A549 (cell line): ENCODE data around the gene PILRA. TPM values are rescaled to one million over a fixed set of nuclear protein-coding genes. Genes with fewer than 3 reads are reported as not detected.

Source experiments
- ATAC-seq, 2 experiments: fragments of 200-7000 bp in 1 of 2; fragments of >200 bp in 1 of 2; cut with Nextera tagmentation in 1 of 2; cut with Tn5 transposase in 1 of 2; 3 replicates each; pipeline versions ENCODE4 v1.8.0 to v1.9.1; 2018 to 2020; ENCODE audit warnings: mild to moderate bottlenecking in 1 of 2, moderate library complexity in 1 of 2
- CTCF ChIA-PET: fragments of 300-600 bp; sonication (Branson Sonifier 250); formaldehyde crosslinking; extraction: SDS; loops from one replicate; lab custom pipeline; 2021; ENCODE audit warnings: antibody characterized with exemption, inconsistent platforms; lab: Yijun Ruan, JAX
- POLR2A ChIA-PET: fragments of 350-600 bp; formaldehyde crosslinking; extraction: SDS; loops from one replicate; lab custom pipeline; 2021; ENCODE audit warnings: antibody characterized with exemption, inconsistent platforms; lab: Yijun Ruan, JAX
- DNase-seq, 2 experiments: peaks; one replicate each; pipeline versions ENCODE4 v3.0.0 to v3.0.0-alpha.2; 2011 to 2016; ENCODE audit warnings: low read depth in 1 of 2, low spot score in 1 of 2
- FAIRE-seq: peaks from 2 replicates; lab custom pipeline; 2011; peaks lifted over from hg19 to GRCh38; lab: Jason Lieb, UNC
- H3K27ac ChIP-seq, 2 experiments: fragments of >200 bp; sonication (Bioruptor Twin); formaldehyde crosslinking; 3 replicates each; pipeline ENCODE4 v1.5.1; 2016 to 2017
- H3K4me1 ChIP-seq: fragments of >200 bp; sonication (Bioruptor Twin); formaldehyde crosslinking; 3 replicates; pipeline ENCODE4 v1.6.1; 2016
- H3K4me2 ChIP-seq: fragments of >200 bp; sonication (Bioruptor Twin); formaldehyde crosslinking; 3 replicates; pipeline ENCODE4 v1.6.1; 2016
- H3K4me3 ChIP-seq: fragments of >200 bp; sonication (Bioruptor Twin); formaldehyde crosslinking; 3 replicates; pipeline ENCODE4 v1.5.1; 2016
- H3K9me3 ChIP-seq: fragments of >200 bp; sonication (Bioruptor Twin); formaldehyde crosslinking; 3 replicates; pipeline ENCODE4 v1.6.1; 2016
- CBX2 ChIP-seq: fragments of 200-600 bp; sonication (generic); IDR thresholded peaks from 2 replicates; pipeline ENCODE4 v1.6.1; 2016; ENCODE audit warnings: low read depth, mild to moderate bottlenecking, borderline replicate concordance
- CBX8 ChIP-seq: fragments of 200-600 bp; sonication (generic); IDR thresholded peaks from 2 replicates; pipeline ENCODE4 v1.6.1; 2016
- CEBPB ChIP-seq, 2 experiments: fragments of >200 bp in 1 of 2; sonication (Bioruptor Twin) in 1 of 2; formaldehyde crosslinking in 1 of 2; IDR thresholded peaks; 2 replicates each; pipeline ENCODE4 v1.6.1; 2012 to 2016
- CHD2 ChIP-seq: fragments of 150-350 bp; IDR thresholded peaks from 2 replicates; pipeline ENCODE4 v1.6.1; 2014; ENCODE audit warnings: low read length; ENCODE audit not compliant: partially characterized antibody
- CTCF ChIP-seq: fragments of >200 bp; sonication (Bioruptor Twin); formaldehyde crosslinking; IDR thresholded peaks from 3 replicates; pipeline ENCODE4 v1.5.1; 2016
- E2F6 ChIP-seq: IDR thresholded peaks from 2 replicates; pipeline ENCODE4 v1.6.1; 2012; ENCODE audit warnings: low read depth, borderline replicate concordance
- ELK1 ChIP-seq: fragments of 150-350 bp; IDR thresholded peaks from 2 replicates; pipeline ENCODE4 v1.6.1; 2014; ENCODE audit warnings: low read depth, mild to moderate bottlenecking, low read length
- EP300 ChIP-seq, 2 experiments: fragments of >200 bp; sonication (Bioruptor Twin); formaldehyde crosslinking; IDR thresholded peaks; 2 replicates in 1 of 2; 3 replicates in 1 of 2; pipeline ENCODE4 v1.6.1; 2016 to 2017
- HES2 ChIP-seq: fragments of >200 bp; sonication (Bioruptor Twin); formaldehyde crosslinking; IDR thresholded peaks from 2 replicates; pipeline ENCODE4 v1.6.1; 2016
- MAFK ChIP-seq: fragments of 450-650 bp; IDR thresholded peaks from 2 replicates; pipeline ENCODE4 v1.6.1; 2014; ENCODE audit not compliant: partially characterized antibody
- MAX ChIP-seq: IDR thresholded peaks from 2 replicates; pipeline ENCODE4 v1.6.1; 2012
- NFE2L2 ChIP-seq: fragments of 150-350 bp; conservative IDR thresholded peaks from 2 replicates; pipeline ENCODE4 v1.6.1; 2014; ENCODE audit warnings: low read length
- PHF8 ChIP-seq: fragments of 200-600 bp; sonication (generic); IDR thresholded peaks from 2 replicates; pipeline ENCODE4 v1.6.1; 2016; ENCODE audit warnings: low read depth, mild to moderate bottlenecking, antibody characterized with exemption, moderate library complexity, borderline replicate concordance
- POLR2A ChIP-seq: IDR thresholded peaks from 2 replicates; pipeline ENCODE4 v1.6.1; 2012; ENCODE audit warnings: mild to moderate bottlenecking, low read length
- RAD21 ChIP-seq, 2 experiments: fragments of >200 bp in 1 of 2; sonication (Bioruptor Twin) in 1 of 2; formaldehyde crosslinking in 1 of 2; IDR thresholded peaks in 1 of 2; conservative IDR thresholded peaks in 1 of 2; 2 replicates in 1 of 2; 3 replicates in 1 of 2; pipeline ENCODE4 v1.6.1; 2012 to 2018; ENCODE audit warnings: inconsistent platforms in 1 of 2
- RARB ChIP-seq: fragments of 250-450 bp; sonication (Bioruptor Pico); IDR thresholded peaks from 2 replicates; pipeline ENCODE4 v1.8.0; 2021; ENCODE audit warnings: mild to moderate bottlenecking, moderate library complexity
- RCOR1 ChIP-seq: fragments of 150-350 bp; IDR thresholded peaks from 2 replicates; pipeline ENCODE4 v1.6.1; 2014; ENCODE audit warnings: antibody characterized with exemption, low read length, low read depth
- RNF2 ChIP-seq: fragments of 200-600 bp; sonication (generic); IDR thresholded peaks from 2 replicates; pipeline ENCODE4 v1.6.1; 2016; ENCODE audit warnings: low read depth, mild to moderate bottlenecking, antibody characterized with exemption, moderate library complexity, borderline replicate concordance
- TP53 ChIP-seq: fragments of 250-450 bp; sonication (Bioruptor Pico); IDR thresholded peaks from 2 replicates; pipeline ENCODE4 v1.5.0; 2021; ENCODE audit warnings: mild to moderate bottlenecking, moderate library complexity
- WGBS: methylation state at CpG from one replicate; pipeline ENCODE4 v1.1.6; 2017; ENCODE audit errors: missing lambda C conversion rate; 5-methylcytosine and 5-hydroxymethylcytosine counted together
- polyA plus RNA-seq, 4 experiments: library from polyadenylated mRNA; depleted of rRNA in 3 of 4; stranded (reverse); fragments of >200 nt; fragmentation: RNase III in 1 of 4; extraction: RNeasy Plus Mini Kit Qiagen cat#74134 plus additional on column Dnase treatment in 1 of 4; gene quantifications; 2 replicates in 3 of 4; 3 replicates in 1 of 4; pipeline ENCODE4 v1.2.3, GENCODE V29; 2011 to 2017

PILRA gene
- polyA plus RNA-seq, 2 of the 4 experiments (the other 2 are of a cell fraction): 3.3 to 3.4 TPM

GRCh38 chr7:100396421-100396982 is 23.2 kb downstream of the PILRA start:
- POLR2A ChIA-PET: interaction anchor here (0.6 kb wide), 1 partner anchor 235 kb away, joined by 10 read pairs; no protein-coding TSS in a partner anchor
- no peak for FAIRE-seq
- whole genome bisulfite sequencing: 59% methylated on average over 9 of the region's 9 CpGs
- TF ChIP-seq CBX2: no peak
- TF ChIP-seq, all 56 proteins: peak for 0
- H3K9me3 ChIP-seq: no peaks in the 10 kb centered on the region
- no peak overlapping the region for H3K4me2 ChIP-seq
- no peak overlapping the region for H3K27ac ChIP-seq
- no peak overlapping the region for H3K4me3 ChIP-seq
- CTCF ChIA-PET: interaction anchor here (1.0 to 3.3 kb wide), 2 partner anchors 11 to 31 kb away, joined by 3 to 20 read pairs; no protein-coding TSS in a partner anchor
- ATAC-seq (no peak), DNase-seq (no peak)
- no peaks in the 10 kb centered on the region for H3K4me1 ChIP-seq

GRCh38 chr7:100397315-100398081 is 24.2 kb downstream of the PILRA start:
- Histone ChIP-seq H3K27ac (no peak overlapping the region), H3K9me3 (no peaks in the 10 kb centered on the region)
- no peak for TF ChIP-seq CBX8
- TF ChIP-seq TP53: no peak
- no peak for TF ChIP-seq ELK1
- TF ChIP-seq RAD21 (conservative IDR thresholded peaks at IDR 0.05 in 1 of 2, IDR thresholded peaks at IDR 0.05 in 1 of 2): no peak
- no peak for TF ChIP-seq CEBPB (IDR thresholded peaks at IDR 0.05)
- TF ChIP-seq, all 56 proteins: peak for 0
- no peak for DNase-seq
- POLR2A ChIA-PET: no interaction called here
- FAIRE-seq: no peak
- H3K4me3 ChIP-seq: no peak overlapping the region
- 78% methylated on average over 12 of the region's 13 CpGs for WGBS
- CTCF ChIA-PET: interaction anchor here (0.8 to 3.3 kb wide), 3 partner anchors 10 to 32 kb away, joined by 3 to 20 read pairs (median 3); no protein-coding TSS in a partner anchor
- no peaks in the 10 kb centered on the region for H3K4me1 ChIP-seq
- no peak overlapping the region for H3K4me2 ChIP-seq
- ATAC-seq: peak; percentile 44 to 49; a peak in 5 of 6 replicates

- 14% methylated on average over 2 of the region's 2 CpGs for WGBS
- no peaks in the 10 kb centered on the region for H3K9me3 ChIP-seq
- no peak for DNase-seq
- TF ChIP-seq CTCF (no peak), E2F6 (no peak), POLR2A (no peak), RARB (CRISPR knock-in tag) (no peak), MAX (no peak), EP300 (IDR thresholded peaks at IDR 0.05) (no peak), HES2 (no peak), PHF8 (no peak), MAFK (no peak), CBX8 (no peak), RCOR1 (no peak), RNF2 (no peak), CHD2 (no peak), NFE2L2 (no peak)
- TF ChIP-seq, all 56 proteins: peak for 0
- CTCF ChIA-PET: interaction anchor here (0.8 to 3.3 kb wide), 2 partner anchors 9 to 23 kb away, joined by 3 to 20 read pairs; no protein-coding TSS in a partner anchor
- H3K4me1 ChIP-seq: no peaks in the 10 kb centered on the region
- H3K27ac ChIP-seq: no peak overlapping the region
- FAIRE-seq (no peak), ATAC-seq (peak in 1 of 2 experiments; percentile 44; a peak in 3 of 6 replicates)
- H3K4me3 ChIP-seq: no peak overlapping the region
- POLR2A ChIA-PET: no interaction called here
- no peak overlapping the region for H3K4me2 ChIP-seq
Observed at GRCh38 chr7:100398239-100398638, 25.0 kb downstream of the PILRA start.
